Testis (tissue), 3 donors: ENCODE measurements around the gene SHISA4. TPM values are rescaled to one million over a fixed set of nuclear protein-coding genes. Genes with fewer than 3 reads are reported as not detected.

Experiments used
- DNase-seq: peaks from one replicate; pipeline ENCODE4 v3.0.0-alpha.2; 2019
- H3K27ac ChIP-seq, 2 donors: fragments of 200-600 bp; sonication (generic); one replicate each; pipeline ENCODE4 v1.5.1; 2019
- H3K27me3 ChIP-seq: fragments of 200-600 bp; sonication (generic); one replicate; pipeline ENCODE4 v1.5.1; 2019
- H3K36me3 ChIP-seq: fragments of 200-600 bp; sonication (generic); one replicate; pipeline ENCODE4 v1.5.1; 2017; ENCODE audit warnings: low read depth; ENCODE audit errors: missing control alignments
- H3K4me1 ChIP-seq: fragments of 200-600 bp; sonication (generic); one replicate; pipeline ENCODE4 v1.5.1; 2019
- H3K4me3 ChIP-seq, 2 donors: fragments of 200-600 bp; sonication (generic); one replicate each; pipeline ENCODE4 v1.5.1; 2017 to 2019
- H3K9me3 ChIP-seq: fragments of 200-600 bp; sonication (generic); one replicate; pipeline ENCODE4 v1.5.1; 2017
- CTCF ChIP-seq, 3 experiments: fragments of 450-650 bp in 2 of 3; fragments of 200-600 bp in 1 of 3; sonication (generic) in 1 of 3; IDR thresholded peaks; one replicate each; pipeline ENCODE4 v1.5.1; 2016 to 2019; ENCODE audit warnings: antibody characterized with exemption in 3 of 3, mild to moderate bottlenecking in 2 of 3, moderate library complexity in 1 of 3
- POLR2A ChIP-seq: fragments of 450-650 bp; IDR thresholded peaks from one replicate; pipeline ENCODE4 v1.6.1; 2017; ENCODE audit warnings: antibody characterized with exemption, mild to moderate bottlenecking, moderate library complexity
- WGBS, 2 donors: methylation state at CpG; one replicate each; pipeline ENCODE4 v1.1.5; 2018; 5-methylcytosine and 5-hydroxymethylcytosine counted together
- intact Hi-C: fragments of 100-400 bp; cut with DNase I; formaldehyde crosslinking; loops from one replicate; pipeline ENCODE4 v1.15.1; 2023; ENCODE audit warnings: low total_unique reads
- polyA plus RNA-seq: library from polyadenylated mRNA; stranded (reverse); fragments of 350-450 nt; fragmentation: Illumina TruSeq; extraction: RNeasy Lipid Tissue Mini Kit (QIAGEN cat#74804); gene quantifications from one replicate; pipeline ENCODE4 v1.2.3, GENCODE V29; 2014; ENCODE audit warnings: low read depth, low replicate concordance; ENCODE audit not compliant: insufficient read depth
- total RNA-seq, 2 donors: library from RNA; depleted of rRNA; stranded (reverse); fragments of >200 nt; gene quantifications; one replicate each; pipeline ENCODE4 v1.2.3, GENCODE V29; 2016

SHISA4 gene
- total and polyA plus RNA-seq, 3 donors from 2014 or later: 32.6 to 48.0 (median 45.5) TPM

GRCh38 chr1:201895913-201896807 lies 7.5 kb downstream of the SHISA4 start:
- H3K4me1 ChIP-seq: no peaks in the 10 kb centered on the region
- H3K36me3 ChIP-seq: no peaks in the 10 kb centered on the region
- no peaks in the 10 kb centered on the region for H3K9me3 ChIP-seq
- intact Hi-C loops: loop anchor here (5.0 kb wide), 1 partner anchor 56 kb away; no protein-coding TSS in a partner anchor
- WGBS, 2 donors: 26 to 29% methylated on average over 9 to 10 of the region's 10 CpGs
- H3K4me3 ChIP-seq: no peak overlapping the region
- peak; percentile 91 to 96 (median 95) for TF ChIP-seq CTCF (IDR thresholded peaks at IDR 0.05)
- no peak for TF ChIP-seq POLR2A
- no peaks in the 10 kb centered on the region for H3K27me3 ChIP-seq
- peak overlapping the region; percentile 33 to 64 for H3K27ac ChIP-seq
- peak; percentile 92 for DNase-seq

- peak overlapping the region; percentile 33 to 64 for H3K27ac ChIP-seq
- TF ChIP-seq POLR2A (no peak), CTCF (IDR thresholded peaks at IDR 0.05) (no peak)
- peaks cover 2% of the 10 kb centered on the region for H3K4me1 ChIP-seq
- WGBS, 2 donors: 67 to 100% methylated on average over 1 to 2 of the region's 2 CpGs
- DNase-seq: no peak
- no peak overlapping the region for H3K4me3 ChIP-seq
- H3K27me3 ChIP-seq: no peaks in the 10 kb centered on the region
- H3K9me3 ChIP-seq: no peaks in the 10 kb centered on the region
- intact Hi-C loops: loop anchor here (5.0 kb wide), 1 partner anchor 55 kb away; no protein-coding TSS in a partner anchor
- no peaks in the 10 kb centered on the region for H3K36me3 ChIP-seq
Observed at GRCh38 chr1:201896951-201897391, 8.3 kb downstream of the SHISA4 start.

GRCh38 chr1:201898240-201898894 lies 9.7 kb downstream of the SHISA4 start:
- TF ChIP-seq CTCF (IDR thresholded peaks at IDR 0.05) (no peak), POLR2A (no peak)
- peaks cover 16% of the 10 kb centered on the region for H3K4me1 ChIP-seq
- WGBS, 2 donors: 84 to 87% methylated on average over 4 of the region's 4 CpGs

GRCh38 chr1:201898992-201899391 lies 10.3 kb downstream of the SHISA4 start:
- intact Hi-C loops: loop anchor here (5.0 kb wide), 1 partner anchor 53 kb away; no protein-coding TSS in a partner anchor
- H3K9me3 ChIP-seq: no peaks in the 10 kb centered on the region
- 88 to 92% methylated on average over 4 of the region's 4 CpGs for WGBS, 2 donors
- DNase-seq: no peak
- H3K36me3 ChIP-seq: no peaks in the 10 kb centered on the region
- no peak overlapping the region for H3K4me3 ChIP-seq
- H3K4me1 ChIP-seq: peaks cover 22% of the 10 kb centered on the region
- no peak overlapping the region for H3K27ac ChIP-seq
- no peaks in the 10 kb centered on the region for H3K27me3 ChIP-seq
- no peak for TF ChIP-seq CTCF (IDR thresholded peaks at IDR 0.05)
- TF ChIP-seq POLR2A: no peak

More at GRCh38 chr1:201898240-201898894, 9.7 kb downstream of the SHISA4 start:
- H3K27ac ChIP-seq: no peak overlapping the region
- H3K27me3 ChIP-seq: no peaks in the 10 kb centered on the region
- no peaks in the 10 kb centered on the region for H3K9me3 ChIP-seq
- no peaks in the 10 kb centered on the region for H3K36me3 ChIP-seq
- DNase-seq: no peak
- H3K4me3 ChIP-seq: no peak overlapping the region
- intact Hi-C loops: loop anchor here (5.0 kb wide), 1 partner anchor 54 kb away; no protein-coding TSS in a partner anchor
